IPS-18c (cell line): ENCODE measurements around the gene ZMYND8.

Experiments used
- H3K4me3 ChIP-seq: 2 replicates; pipeline ENCODE4 v1.7.0; 2013; ENCODE audit warnings: low read depth, mild to moderate bottlenecking, low read length, moderate library complexity; ENCODE audit not compliant: insufficient read depth
- H3K9me3 ChIP-seq: one replicate; pipeline ENCODE4 v1.6.1; 2013; ENCODE audit warnings: mild to moderate bottlenecking, low read length, moderate library complexity; ENCODE audit not compliant: control insufficient read depth, insufficient read depth

ZMYND8 gene

GRCh38 chr20:47347661-47348435, 8.7 kb downstream of the ZMYND8 start:
- H3K9me3 ChIP-seq, result no peaks in the 10 kb centered on the region
- H3K4me3 ChIP-seq, result no peak overlapping the region

- Histone ChIP-seq H3K9me3 (no peaks in the 10 kb centered on the region), H3K4me3 (no peak overlapping the region)
Measured at GRCh38 chr20:47346172-47346571, 10.3 kb downstream of the ZMYND8 start.

DNA sequence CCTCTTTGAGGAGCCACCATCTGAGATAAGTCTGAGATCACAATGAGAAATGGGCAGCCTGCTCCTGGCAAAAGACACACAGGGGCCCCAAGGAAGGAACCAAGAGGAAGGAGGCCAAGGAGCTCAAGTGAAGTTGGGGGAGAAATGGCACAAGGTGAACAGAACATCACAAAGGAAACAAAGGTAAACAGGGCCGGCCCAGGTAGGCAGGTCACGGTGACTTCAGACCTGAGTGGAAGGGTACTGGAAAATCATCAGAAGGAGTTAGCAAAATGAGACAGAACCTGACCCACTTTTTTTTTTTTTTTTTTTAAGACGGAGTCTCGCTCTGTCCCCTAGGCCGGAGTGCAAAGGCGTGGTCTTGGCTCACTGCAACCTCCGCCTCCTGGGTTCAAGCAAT, 11.3 kb downstream of the ZMYND8 start:
- no peaks in the 10 kb centered on the region for H3K9me3 ChIP-seq

GRCh38 chr20:47343007-47343472, 13.5 kb downstream of the ZMYND8 start:
- no peak overlapping the region for H3K4me3 ChIP-seq

More for the DNA sequence above, 11.3 kb downstream of the ZMYND8 start:
- no peak overlapping the region for H3K4me3 ChIP-seq

GRCh38 chr20:47338131-47338628, 18.3 kb downstream of the ZMYND8 start:
- Histone ChIP-seq H3K4me3 (no peak overlapping the region), H3K9me3 (no peaks in the 10 kb centered on the region)

More at GRCh38 chr20:47343007-47343472, 13.5 kb downstream of the ZMYND8 start:
- H3K9me3 ChIP-seq, result no peaks in the 10 kb centered on the region

- Histone ChIP-seq H3K4me3 (no peak overlapping the region), H3K9me3 (no peaks in the 10 kb centered on the region)
Measured at GRCh38 chr20:47337413-47337812, 19.1 kb downstream of the ZMYND8 start.

DNA sequence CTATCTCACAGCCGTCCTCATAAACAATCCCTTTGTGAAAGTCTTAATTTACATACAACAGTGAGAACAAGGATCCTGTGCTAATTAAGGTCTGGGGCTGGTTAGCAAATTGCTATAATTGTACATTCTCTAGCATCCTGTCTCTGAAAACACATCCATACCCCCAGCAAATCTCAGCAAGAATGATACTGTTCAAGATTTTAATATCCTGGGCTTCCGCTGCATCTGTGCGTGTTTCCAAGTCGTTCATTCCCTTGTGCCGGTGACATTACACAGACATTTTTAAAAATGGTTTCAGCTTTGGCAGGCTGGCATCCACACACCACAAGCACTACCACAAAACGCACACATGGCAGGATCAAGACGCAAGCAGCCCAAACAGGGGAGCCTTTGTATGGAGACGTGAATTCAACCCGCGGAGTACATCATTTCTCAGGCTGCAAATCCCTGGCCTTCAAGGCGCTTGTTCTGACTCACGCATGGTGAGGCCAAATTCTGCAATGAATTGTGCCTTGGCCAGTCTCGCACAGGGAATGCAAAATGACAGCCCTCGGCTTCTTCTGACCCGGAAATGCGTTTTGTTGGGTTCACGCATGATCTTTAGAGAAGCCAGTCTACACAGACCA, 20.3 kb downstream of the ZMYND8 start:
- Histone ChIP-seq H3K4me3 (no peak overlapping the region), H3K9me3 (no peaks in the 10 kb centered on the region)

DNA sequence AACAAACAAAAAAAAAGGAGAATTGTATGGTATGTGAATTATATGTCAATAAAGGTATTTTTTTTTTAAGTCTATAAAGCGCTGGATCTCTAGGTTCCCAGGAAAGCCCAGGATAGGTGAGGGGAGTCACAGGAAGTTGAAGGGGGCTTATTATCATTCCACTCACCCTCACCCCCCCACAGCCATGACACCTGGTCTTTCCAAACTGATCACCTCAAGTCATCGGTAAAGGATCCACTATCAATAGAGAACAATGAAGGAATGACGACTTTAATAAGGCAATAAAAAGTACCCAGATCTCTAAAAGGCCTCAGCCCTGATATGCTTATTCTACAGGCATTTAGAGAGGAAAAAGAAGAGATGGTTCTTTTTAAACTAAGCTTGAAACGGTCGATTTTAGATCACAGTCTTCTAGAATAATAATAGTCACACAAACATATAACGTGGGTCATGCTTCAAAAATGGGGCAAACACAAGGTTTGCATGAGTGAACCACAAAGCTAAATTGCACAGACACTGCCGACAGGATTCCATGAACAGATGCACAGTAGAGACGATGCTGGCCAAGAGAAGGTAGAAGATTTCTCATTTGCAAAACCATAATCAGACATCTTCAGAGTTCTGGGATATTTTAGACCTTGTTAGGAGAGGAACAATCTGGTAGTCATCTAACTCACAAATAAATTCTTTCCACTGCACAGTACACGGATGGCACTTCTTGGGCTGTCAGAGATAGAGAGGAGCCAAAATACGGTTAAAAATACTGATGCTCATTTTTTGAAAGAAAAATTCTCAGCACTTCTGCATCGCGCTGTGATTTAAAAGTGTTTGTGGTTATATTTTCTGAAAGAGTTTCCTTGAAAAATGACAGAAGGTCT, 21.0 kb downstream of the ZMYND8 start:
- Histone ChIP-seq H3K9me3 (no peaks in the 10 kb centered on the region), H3K4me3 (no peak overlapping the region)

DNA sequence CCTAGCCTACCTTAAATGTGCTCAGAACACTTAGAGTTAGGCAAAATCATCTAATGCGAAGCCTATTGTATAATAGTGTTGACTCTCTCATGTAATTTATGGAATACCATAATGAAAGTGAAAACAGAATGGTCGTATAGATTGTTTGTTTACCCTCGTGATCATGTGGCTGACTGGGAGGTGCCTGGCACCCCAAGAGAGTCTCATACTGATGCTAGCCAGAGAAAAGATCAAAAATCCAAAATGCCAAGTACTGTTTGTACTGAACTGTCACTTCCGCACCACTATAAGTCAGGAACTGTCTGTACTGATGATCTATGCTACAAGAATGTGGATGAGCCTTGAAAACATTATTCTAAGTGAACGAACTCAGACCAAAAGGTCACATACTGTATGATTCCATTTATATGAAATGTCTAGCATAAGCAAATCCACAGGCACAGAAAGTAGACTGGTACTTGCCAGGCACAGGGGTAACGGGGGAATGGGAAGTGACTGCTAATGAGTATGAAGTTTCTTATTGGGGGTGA, 22.4 kb downstream of the ZMYND8 start:
- Histone ChIP-seq H3K9me3 (no peaks in the 10 kb centered on the region), H3K4me3 (no peak overlapping the region)

DNA sequence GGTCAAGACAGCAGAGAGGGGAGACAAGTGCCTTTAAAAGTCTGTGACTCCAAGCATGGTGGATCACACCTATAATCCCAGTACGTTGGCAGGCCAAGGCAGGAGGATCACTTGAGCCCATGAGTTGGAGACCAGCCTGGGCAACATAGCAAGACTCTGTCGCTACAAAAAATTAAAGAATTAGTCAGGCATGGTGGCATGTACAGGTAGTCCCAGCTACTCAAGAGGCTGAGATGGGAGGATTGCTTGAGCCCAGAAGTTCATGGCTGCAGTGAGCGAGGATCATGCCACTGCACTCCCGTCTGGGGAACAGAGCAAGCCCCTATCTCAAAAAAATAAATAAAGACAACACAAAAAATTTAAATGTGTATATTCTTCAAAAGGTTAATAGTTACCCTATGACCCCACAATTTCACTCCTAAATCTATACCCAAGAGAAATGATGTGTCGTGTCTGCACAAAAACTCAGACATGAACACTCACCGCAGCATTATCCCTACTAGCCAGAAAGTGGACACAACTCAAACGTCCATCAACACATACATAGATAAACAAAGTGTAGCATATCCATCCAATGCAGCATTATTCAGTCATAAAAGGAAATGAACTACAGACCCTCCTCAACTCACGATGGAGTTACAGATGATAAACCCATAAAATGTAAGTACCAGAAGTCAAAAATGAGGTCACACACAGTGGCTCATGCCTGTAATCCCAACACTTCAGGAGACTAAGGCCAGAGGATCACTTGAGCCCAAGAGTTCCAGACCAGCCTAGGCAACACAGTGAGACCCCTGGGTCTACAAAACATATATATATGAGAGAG, 23.9 kb downstream of the ZMYND8 start:
- no peak overlapping the region for H3K4me3 ChIP-seq
- H3K9me3 ChIP-seq, result no peaks in the 10 kb centered on the region

GRCh38 chr20:47330933-47331708, 25.4 kb downstream of the ZMYND8 start:
- Histone ChIP-seq H3K9me3 (no peaks in the 10 kb centered on the region), H3K4me3 (no peak overlapping the region)

GRCh38 chr20:47330071-47330470, 26.4 kb downstream of the ZMYND8 start:
- Histone ChIP-seq H3K4me3 (no peak overlapping the region), H3K9me3 (no peaks in the 10 kb centered on the region)

GRCh38 chr20:47328129-47328528, 28.4 kb downstream of the ZMYND8 start:
- Histone ChIP-seq H3K9me3 (no peaks in the 10 kb centered on the region), H3K4me3 (no peak overlapping the region)

GRCh38 chr20:47327711-47328110, 28.8 kb downstream of the ZMYND8 start:
- Histone ChIP-seq H3K4me3 (no peak overlapping the region), H3K9me3 (no peaks in the 10 kb centered on the region)

DNA sequence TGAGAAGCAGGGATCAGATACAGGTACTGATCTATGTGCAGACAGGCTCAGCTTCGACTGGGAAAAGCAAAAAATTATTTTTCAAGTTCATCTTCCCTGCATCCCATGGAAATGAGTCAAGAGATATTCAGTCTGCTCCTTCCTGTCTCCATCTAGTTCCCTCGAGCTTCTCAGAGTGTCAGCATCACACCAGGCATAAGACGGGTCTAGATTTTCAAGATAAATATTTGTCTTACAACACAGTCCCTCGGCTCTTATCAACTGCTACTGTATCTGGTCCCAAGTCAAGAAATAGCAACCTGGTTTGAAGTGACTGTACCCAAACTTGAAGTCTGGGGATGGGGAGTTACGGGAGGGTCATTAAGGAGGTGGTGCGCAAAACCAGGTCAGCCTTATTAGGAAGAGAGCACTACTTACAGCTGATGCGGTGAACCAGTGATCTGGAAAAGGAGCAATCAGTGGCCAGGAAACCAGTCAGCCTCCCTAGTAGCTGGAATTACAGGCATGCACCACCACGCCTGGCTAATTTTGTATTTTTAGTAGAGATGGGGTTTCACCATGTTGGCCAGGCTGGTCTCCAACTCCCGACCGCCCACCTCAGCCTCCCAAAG, 29.7 kb downstream of the ZMYND8 start:
- Histone ChIP-seq H3K9me3 (no peaks in the 10 kb centered on the region), H3K4me3 (no peak overlapping the region)
